Esophagus muscularis mucosa (tissue), 4 donors: Measurements from ENCODE around the gene KCNK16.

ENCODE experiments used
- EP300 ChIP-seq: sonication (generic); formaldehyde crosslinking; IDR thresholded peaks from one replicate; pipeline ENCODE4 v1.6.1; 2017; ENCODE audit warnings: antibody characterized with exemption
- POLR2AphosphoS5 ChIP-seq, 2 donors: sonication (generic); formaldehyde crosslinking; IDR thresholded peaks; one replicate each; pipeline ENCODE4 v1.6.1; 2017; ENCODE audit warnings: antibody characterized with exemption in 2 of 2
- TF ChIP-seq, protein P1 (sequence below), 3 experiments: fragments of 200-600 bp in 2 of 3; fragments of 450-650 bp in 1 of 3; sonication (generic) in 2 of 3; IDR thresholded peaks; one replicate each; pipeline ENCODE4 v1.5.1; 2017 to 2019; ENCODE audit warnings: antibody characterized with exemption in 3 of 3, mild to moderate bottlenecking in 2 of 3, moderate library complexity in 1 of 3

DNA sequence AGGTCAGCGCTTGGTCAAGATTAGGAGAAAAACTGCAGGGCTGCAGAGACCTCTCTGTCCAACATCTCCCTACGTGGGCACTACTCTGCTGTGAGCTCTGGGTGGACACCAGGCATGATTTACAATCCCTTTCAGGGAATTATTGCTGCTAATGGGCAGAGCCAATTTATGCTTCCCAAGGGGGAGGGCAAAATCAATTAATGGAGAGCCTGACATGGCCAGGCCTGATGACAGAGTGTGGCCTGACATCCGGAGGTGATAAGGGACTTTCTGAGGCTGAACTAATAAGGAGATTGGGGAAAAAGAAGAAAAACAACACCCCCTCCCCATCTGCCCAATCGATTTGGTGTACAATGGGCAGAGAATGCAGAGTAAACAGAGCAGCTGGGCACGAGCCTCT, 5.0 kb upstream of the KCNK16 start:
- TF ChIP-seq, protein P1, sequence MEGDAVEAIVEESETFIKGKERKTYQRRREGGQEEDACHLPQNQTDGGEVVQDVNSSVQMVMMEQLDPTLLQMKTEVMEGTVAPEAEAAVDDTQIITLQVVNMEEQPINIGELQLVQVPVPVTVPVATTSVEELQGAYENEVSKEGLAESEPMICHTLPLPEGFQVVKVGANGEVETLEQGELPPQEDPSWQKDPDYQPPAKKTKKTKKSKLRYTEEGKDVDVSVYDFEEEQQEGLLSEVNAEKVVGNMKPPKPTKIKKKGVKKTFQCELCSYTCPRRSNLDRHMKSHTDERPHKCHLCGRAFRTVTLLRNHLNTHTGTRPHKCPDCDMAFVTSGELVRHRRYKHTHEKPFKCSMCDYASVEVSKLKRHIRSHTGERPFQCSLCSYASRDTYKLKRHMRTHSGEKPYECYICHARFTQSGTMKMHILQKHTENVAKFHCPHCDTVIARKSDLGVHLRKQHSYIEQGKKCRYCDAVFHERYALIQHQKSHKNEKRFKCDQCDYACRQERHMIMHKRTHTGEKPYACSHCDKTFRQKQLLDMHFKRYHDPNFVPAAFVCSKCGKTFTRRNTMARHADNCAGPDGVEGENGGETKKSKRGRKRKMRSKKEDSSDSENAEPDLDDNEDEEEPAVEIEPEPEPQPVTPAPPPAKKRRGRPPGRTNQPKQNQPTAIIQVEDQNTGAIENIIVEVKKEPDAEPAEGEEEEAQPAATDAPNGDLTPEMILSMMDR (IDR thresholded peaks at IDR 0.05) = no peak
- TF ChIP-seq EP300 = no peak
- no peak for TF ChIP-seq POLR2AphosphoS5 (IDR thresholded peaks at IDR 0.05)
